Activated naive CD4-positive, alpha-beta T cell treated with anti-CD3 and anti-CD28 coated beads for 36 hours (primary cell): ENCODE data around the gene WNT8B. TPM values are rescaled to one million over a fixed set of nuclear protein-coding genes. Genes with fewer than 3 reads are reported as not detected.

Source experiments
- CTCF ChIA-PET: fragments of 350-600 bp; sonication (Branson Sonifier 250); formaldehyde crosslinking; loops from one replicate; lab custom pipeline; 2021; ENCODE audit warnings: antibody characterized with exemption; lab: Charles Lee
- DNase-seq: peaks from one replicate; pipeline ENCODE4 v3.0.0-alpha.2; 2020
- H3K27ac Mint-ChIP-seq: one replicate; pipeline ENCODE4 v1.8.0; 2021; ENCODE audit warnings: mild to moderate bottlenecking, mixed read lengths
- H3K27me3 Mint-ChIP-seq: one replicate; pipeline ENCODE4 v1.8.0; 2021; ENCODE audit warnings: low read depth, mixed read lengths
- H3K36me3 Mint-ChIP-seq: one replicate; pipeline ENCODE4 v1.8.0; 2021; ENCODE audit warnings: low read depth, mixed read lengths
- H3K4me1 Mint-ChIP-seq: one replicate; pipeline ENCODE4 v1.8.0; 2021; ENCODE audit warnings: low read depth, mixed read lengths
- H3K4me3 Mint-ChIP-seq: one replicate; pipeline ENCODE4 v1.8.0; 2021; ENCODE audit warnings: mild to moderate bottlenecking, moderate library complexity, mixed read lengths
- H3K9me3 Mint-ChIP-seq: one replicate; pipeline ENCODE4 v1.8.0; 2021; ENCODE audit warnings: mixed read lengths
- intact Hi-C: fragments of 100-400 bp; cut with micrococcal nuclease; formaldehyde crosslinking; loops from one replicate; pipeline ENCODE4 v1.15.1; 2023
- total RNA-seq, 2 experiments: library from RNA; stranded (reverse); gene quantifications; one replicate each; pipeline ENCODE4 v1.2.3, GENCODE V29; 2021

The WNT8B gene
- total RNA-seq, 2 experiments from 2014 or later = 0.91 to 0.96 TPM

DNA sequence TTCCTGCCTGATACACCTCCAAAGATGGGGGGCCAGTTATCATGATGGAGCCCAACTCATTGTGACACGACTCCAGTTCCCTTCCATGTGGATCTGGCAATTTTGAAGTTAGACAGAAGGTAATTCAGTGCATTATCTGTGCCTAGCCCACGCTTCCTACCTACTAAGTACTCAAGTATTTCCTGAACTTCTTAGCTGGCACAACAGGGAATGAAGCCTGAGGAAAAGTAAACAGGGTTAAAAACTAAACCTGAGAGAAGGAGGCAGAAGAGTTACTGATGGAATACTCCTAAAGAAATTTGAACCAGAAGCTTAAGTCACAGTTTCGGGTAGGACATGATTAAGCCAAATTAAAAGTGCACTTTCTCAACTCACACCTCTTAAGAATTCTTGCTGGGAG, 58.0 kb downstream of the WNT8B start:
- peaks cover 33% of the 10 kb centered on the region for H3K36me3 Mint-ChIP-seq
- CTCF ChIA-PET = interaction anchor here (0.6 to 6.6 kb wide), 9 partner anchors 9 to 184 kb away, joined by 3 to 92 read pairs (median 3); partner anchors contain the start of gene NDUFB8
- DNase-seq = no peak
- no peaks in the 10 kb centered on the region for H3K9me3 Mint-ChIP-seq
- peaks cover 1% of the 10 kb centered on the region for H3K27me3 Mint-ChIP-seq
- intact Hi-C loops = no loop called here
- H3K27ac Mint-ChIP-seq = peak overlapping the region; percentile 76
- peaks cover 12% of the 10 kb centered on the region for H3K4me1 Mint-ChIP-seq
- H3K4me3 Mint-ChIP-seq = no peak overlapping the region

DNA sequence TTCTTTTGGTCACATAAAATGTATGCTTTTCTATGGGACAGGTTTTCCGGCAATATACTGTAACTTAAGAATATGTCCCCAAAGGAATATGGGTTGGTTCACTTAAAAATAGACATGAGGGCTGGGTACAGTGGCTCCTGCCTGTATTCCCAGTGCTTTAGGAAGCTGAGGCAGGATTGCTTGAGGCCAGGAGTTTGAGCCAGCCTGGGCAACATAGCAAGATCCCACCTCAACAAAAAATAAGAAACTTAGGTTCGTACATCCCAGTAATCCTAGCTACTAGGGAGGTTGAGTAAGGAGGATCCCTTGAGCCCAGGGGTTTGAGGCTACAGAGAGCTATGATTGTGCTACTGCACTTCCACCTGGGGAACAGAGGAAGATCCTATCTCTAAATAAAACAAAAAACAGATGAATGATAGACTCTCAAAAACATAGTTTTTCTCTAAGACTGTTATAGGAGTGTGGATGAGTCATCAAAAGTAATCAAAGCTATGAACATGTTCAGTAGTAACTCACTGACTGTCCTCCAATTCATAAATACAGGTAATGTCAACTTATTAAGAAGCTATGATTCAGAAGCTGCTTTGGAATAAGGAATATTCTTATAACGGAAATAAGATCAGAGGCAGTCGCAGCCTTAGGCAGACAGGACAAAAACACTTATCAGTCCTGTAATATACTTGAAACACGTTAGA, 59.4 kb downstream of the WNT8B start:
- H3K36me3 Mint-ChIP-seq = peaks cover 36% of the 10 kb centered on the region
- peaks cover 1% of the 10 kb centered on the region for H3K27me3 Mint-ChIP-seq
- CTCF ChIA-PET = interaction anchor here (0.7 to 6.6 kb wide), 6 partner anchors 13 to 621 kb away, joined by 3 to 92 read pairs (median 4); no protein-coding TSS in a partner anchor
- no peaks in the 10 kb centered on the region for H3K9me3 Mint-ChIP-seq
- H3K27ac Mint-ChIP-seq = peak overlapping the region; percentile 74
- no peak for DNase-seq
- H3K4me1 Mint-ChIP-seq = peaks cover 22% of the 10 kb centered on the region
- no peak overlapping the region for H3K4me3 Mint-ChIP-seq
- intact Hi-C loops = no loop called here

DNA sequence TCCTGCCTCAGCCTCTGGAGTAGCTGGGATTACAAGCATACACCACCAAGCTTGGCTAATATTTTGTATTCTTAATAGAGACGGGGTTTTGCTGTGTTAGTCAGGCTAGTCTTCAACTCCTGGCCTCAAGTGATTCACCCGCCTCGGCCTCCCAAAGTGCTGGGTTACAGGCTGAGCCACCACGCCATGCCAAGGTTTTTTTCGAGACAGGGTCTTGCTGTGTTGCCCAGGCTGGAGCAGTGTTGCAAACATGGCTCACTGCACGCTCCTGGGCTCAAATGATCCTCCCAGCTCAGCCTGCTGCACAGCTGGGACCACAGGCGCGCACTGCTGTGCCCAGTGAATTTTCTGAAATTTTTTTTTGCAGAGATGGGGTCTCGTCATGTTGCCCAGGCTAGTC, 60.1 kb downstream of the WNT8B start:
- intact Hi-C loops = no loop called here
- Mint-ChIP-seq H3K36me3 (peaks cover 36% of the 10 kb centered on the region), H3K27ac (peak overlapping the region; percentile 32), H3K4me3 (no peak overlapping the region), H3K27me3 (peaks cover 1% of the 10 kb centered on the region), H3K9me3 (no peaks in the 10 kb centered on the region), H3K4me1 (peaks cover 28% of the 10 kb centered on the region)
- DNase-seq = no peak
- CTCF ChIA-PET = interaction anchor here (0.7 to 6.6 kb wide), 6 partner anchors 12 to 184 kb away, joined by 3 to 92 read pairs (median 4); no protein-coding TSS in a partner anchor

DNA sequence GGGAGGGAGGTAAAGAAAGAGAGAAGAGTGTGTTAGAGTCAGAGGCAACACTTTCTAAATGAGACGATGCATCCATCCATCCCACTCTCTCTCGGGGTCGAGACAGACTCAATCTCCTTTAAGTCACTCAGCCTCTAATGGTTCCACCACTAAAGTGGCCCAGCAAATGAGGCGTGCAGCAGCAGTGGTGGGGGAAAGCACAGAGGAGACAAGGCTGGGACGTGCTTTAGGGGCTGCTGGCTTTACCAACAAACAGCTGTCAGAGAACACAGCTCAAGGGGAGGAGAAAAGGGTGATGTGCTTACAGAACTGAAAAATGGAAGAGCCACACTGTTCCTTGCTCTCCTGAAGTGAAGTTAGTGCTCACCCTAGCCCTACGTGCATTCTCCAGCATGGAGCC, 61.4 kb downstream of the WNT8B start:
- H3K36me3 Mint-ChIP-seq = peaks cover 44% of the 10 kb centered on the region
- intact Hi-C loops = no loop called here
- H3K27ac Mint-ChIP-seq = peak overlapping the region; percentile 68
- H3K4me1 Mint-ChIP-seq = peaks cover 24% of the 10 kb centered on the region
- H3K27me3 Mint-ChIP-seq = peaks cover 1% of the 10 kb centered on the region
- CTCF ChIA-PET = interaction anchor here (0.7 to 5.1 kb wide), 7 partner anchors 11 to 191 kb away, joined by 4 to 41 read pairs (median 5); partner anchors contain the start of gene HIF1AN
- no peak overlapping the region for H3K4me3 Mint-ChIP-seq
- no peak for DNase-seq
- H3K9me3 Mint-ChIP-seq = no peaks in the 10 kb centered on the region

GRCh38 chr10:100524638-100525037, 61.8 kb downstream of the WNT8B start:
- CTCF ChIA-PET = interaction anchor here (0.7 to 5.1 kb wide), 8 partner anchors 11 to 191 kb away, joined by 4 to 41 read pairs (median 4); partner anchors contain the start of gene HIF1AN
- H3K9me3 Mint-ChIP-seq = no peaks in the 10 kb centered on the region
- H3K27me3 Mint-ChIP-seq = no peaks in the 10 kb centered on the region
- H3K36me3 Mint-ChIP-seq = peaks cover 44% of the 10 kb centered on the region
- DNase-seq = no peak
- H3K4me1 Mint-ChIP-seq = peaks cover 22% of the 10 kb centered on the region
- no peak overlapping the region for H3K4me3 Mint-ChIP-seq
- intact Hi-C loops = no loop called here
- H3K27ac Mint-ChIP-seq = peak overlapping the region; percentile 68

- Mint-ChIP-seq H3K9me3 (no peaks in the 10 kb centered on the region), H3K4me1 (peaks cover 35% of the 10 kb centered on the region), H3K27me3 (no peaks in the 10 kb centered on the region), H3K4me3 (peak overlapping the region; percentile 100), H3K27ac (peak overlapping the region; percentile 95), H3K36me3 (peaks cover 39% of the 10 kb centered on the region)
- intact Hi-C loops = loop anchor here (1.0 to 2.0 kb wide), 3 partner anchors 17 to 201 kb away; no protein-coding TSS in a partner anchor
- peak; percentile 54 for DNase-seq
- CTCF ChIA-PET = interaction anchor here (1.0 to 5.1 kb wide), 7 partner anchors 10 to 215 kb away, joined by 3 to 41 read pairs (median 14); no protein-coding TSS in a partner anchor
These were observed 65.5 kb downstream of the WNT8B start for GRCh38 chr10:100528123-100528886.

- no peaks in the 10 kb centered on the region for H3K9me3 Mint-ChIP-seq
- intact Hi-C loops = loop anchor here (1.0 to 2.0 kb wide), 3 partner anchors 18 to 202 kb away; no protein-coding TSS in a partner anchor
- peak overlapping the region; percentile 100 for H3K4me3 Mint-ChIP-seq
- DNase-seq = no peak
- no peaks in the 10 kb centered on the region for H3K27me3 Mint-ChIP-seq
- peaks cover 33% of the 10 kb centered on the region for H3K36me3 Mint-ChIP-seq
- H3K4me1 Mint-ChIP-seq = peaks cover 35% of the 10 kb centered on the region
- CTCF ChIA-PET = interaction anchor here (1.4 to 5.1 kb wide), 6 partner anchors 11 to 214 kb away, joined by 3 to 41 read pairs (median 14); no protein-coding TSS in a partner anchor
- peak overlapping the region; percentile 95 for H3K27ac Mint-ChIP-seq
These were observed 66.2 kb downstream of the WNT8B start for GRCh38 chr10:100528921-100529474.

- Mint-ChIP-seq H3K27me3 (no peaks in the 10 kb centered on the region), H3K4me1 (peaks cover 37% of the 10 kb centered on the region), H3K4me3 (peak within 1 kb of the TSS; percentile 100), H3K27ac (peak within 1 kb of the TSS; percentile 95), H3K9me3 (no peaks in the 10 kb centered on the region), H3K36me3 (peaks cover 31% of the 10 kb centered on the region)
- CTCF ChIA-PET = interaction anchor here (1.3 to 3.1 kb wide), 3 partner anchors 9 to 11 kb away, joined by 3 to 32 read pairs (median 7); no protein-coding TSS in a partner anchor
- intact Hi-C loops = loop anchor here (2.0 kb wide), 1 partner anchor 157 kb away; no protein-coding TSS in a partner anchor
- DNase-seq = peak; percentile 95
These were observed 66.9 kb downstream of the WNT8B start, which contains the start of gene NDUFB8 for GRCh38 chr10:100529475-100530298. Gene NDUFB8, minus strand, starts transcription at chr10:100529871. Its CDS starts 20 bp downstream, at chr10:100529851.

DNA sequence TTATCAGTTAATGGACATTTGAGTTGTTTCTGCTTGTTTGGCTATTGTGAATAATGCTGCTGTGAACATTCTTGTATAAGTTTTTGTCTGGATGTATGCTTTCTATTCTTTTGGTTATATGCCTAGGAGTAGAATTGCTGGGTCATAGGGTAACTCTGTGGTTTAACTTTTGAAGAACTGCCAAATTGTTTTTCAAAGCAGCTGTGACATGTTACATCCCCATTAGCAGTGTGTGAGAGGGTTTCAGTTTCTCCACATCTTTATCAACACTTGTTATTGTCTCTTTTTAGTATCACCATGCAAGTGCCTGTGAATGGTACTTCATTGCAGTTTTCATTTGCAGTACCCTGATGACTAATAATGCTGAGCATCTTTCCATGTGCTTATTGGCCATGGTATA, 69.0 kb downstream of the WNT8B start:
- CTCF ChIA-PET = no interaction called here
- no peaks in the 10 kb centered on the region for H3K27me3 Mint-ChIP-seq
- H3K4me1 Mint-ChIP-seq = peaks cover 35% of the 10 kb centered on the region
- intact Hi-C loops = no loop called here
- no peak overlapping the region for H3K4me3 Mint-ChIP-seq
- H3K9me3 Mint-ChIP-seq = no peaks in the 10 kb centered on the region
- H3K27ac Mint-ChIP-seq = peak overlapping the region; percentile 42
- DNase-seq = no peak
- peaks cover 19% of the 10 kb centered on the region for H3K36me3 Mint-ChIP-seq
